HG02678 (cell line): ENCODE results near the gene NUDT4B.
"Not testable (repeated sequence)": the region's sequence is repeated elsewhere in the genome, so short reads cannot be mapped to it uniquely, and the experiment has no call there.

Experiments used
- ATAC-seq: cut with Tn5 transposase; IDR thresholded peaks from one replicate; pipeline ENCODE4 v1.9.1; 2021; ENCODE audit warnings: mild to moderate bottlenecking, moderate library complexity; ENCODE audit not compliant: unreplicated experiment

NUDT4B gene

DNA sequence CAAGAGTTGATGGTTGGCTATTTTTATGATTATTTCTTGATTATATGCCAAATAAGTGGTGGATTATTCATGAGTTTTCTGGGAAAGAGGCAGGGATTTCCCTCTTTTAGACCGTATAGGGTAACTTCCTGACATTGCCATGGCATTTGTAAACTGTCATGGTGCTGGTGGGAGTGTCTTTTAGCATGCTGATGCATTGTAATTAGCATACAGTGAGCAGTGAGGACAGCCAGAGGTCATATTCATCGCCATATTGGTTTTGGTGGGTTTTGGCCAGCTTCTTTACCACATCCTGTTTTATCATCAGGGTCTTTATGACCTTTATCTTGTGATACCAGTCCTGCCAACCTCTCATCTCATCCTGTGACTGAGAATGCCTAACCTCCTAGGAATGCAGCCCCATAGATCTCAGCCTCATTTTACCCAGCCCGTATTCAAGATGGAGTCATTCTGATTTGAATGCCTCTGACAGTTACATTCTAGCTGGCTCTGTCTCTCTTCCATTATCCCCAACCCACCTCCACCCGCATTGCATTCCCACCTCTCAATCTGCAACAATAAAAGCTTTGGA is 45.3 kb downstream of the NUDT4B start:
- not testable (repeated sequence) for ATAC-seq
